H1 (cell line): ENCODE measurements around the gene SLC6A8.

Experiments
- BCL11A ChIP-seq, 2 experiments: IDR thresholded peaks; one replicate each; pipeline ENCODE4 v1.6.1; 2011; ENCODE audit warnings: low read depth in 2 of 2, low read length in 2 of 2, mild to moderate bottlenecking in 2 of 2
- EP300 ChIP-seq, 2 experiments: IDR thresholded peaks; 1 replicate in 1 of 2; 2 replicates in 1 of 2; pipeline ENCODE4 v1.6.1; 2011 to 2012; ENCODE audit warnings: low read depth in 2 of 2, low read length in 2 of 2, mild to moderate bottlenecking in 2 of 2, borderline replicate concordance in 1 of 2, inconsistent platforms in 1 of 2, moderate library complexity in 1 of 2
- GABPA ChIP-seq: IDR thresholded peaks from 2 replicates; pipeline ENCODE4 v1.6.1; 2011; ENCODE audit warnings: mild to moderate bottlenecking, low read length, moderate library complexity, borderline replicate concordance; ENCODE audit not compliant: insufficient read depth
- JUN ChIP-seq: IDR thresholded peaks from 2 replicates; pipeline ENCODE4 v1.6.1; 2011; ENCODE audit warnings: low read depth, mild to moderate bottlenecking, improper control_type of control experiment, low read length
- POLR2AphosphoS5 ChIP-seq: IDR thresholded peaks from 2 replicates; pipeline ENCODE4 v1.6.1; 2011; ENCODE audit warnings: low read depth, low read length
- SAP30 ChIP-seq: fragments of 300-600 bp; sonication (generic); IDR thresholded peaks from 2 replicates; pipeline ENCODE4 v1.7.1; 2012; ENCODE audit warnings: low read length, moderate library complexity, mild to moderate bottlenecking, inconsistent platforms; ENCODE audit not compliant: insufficient read depth, insufficient replicate concordance

DNA sequence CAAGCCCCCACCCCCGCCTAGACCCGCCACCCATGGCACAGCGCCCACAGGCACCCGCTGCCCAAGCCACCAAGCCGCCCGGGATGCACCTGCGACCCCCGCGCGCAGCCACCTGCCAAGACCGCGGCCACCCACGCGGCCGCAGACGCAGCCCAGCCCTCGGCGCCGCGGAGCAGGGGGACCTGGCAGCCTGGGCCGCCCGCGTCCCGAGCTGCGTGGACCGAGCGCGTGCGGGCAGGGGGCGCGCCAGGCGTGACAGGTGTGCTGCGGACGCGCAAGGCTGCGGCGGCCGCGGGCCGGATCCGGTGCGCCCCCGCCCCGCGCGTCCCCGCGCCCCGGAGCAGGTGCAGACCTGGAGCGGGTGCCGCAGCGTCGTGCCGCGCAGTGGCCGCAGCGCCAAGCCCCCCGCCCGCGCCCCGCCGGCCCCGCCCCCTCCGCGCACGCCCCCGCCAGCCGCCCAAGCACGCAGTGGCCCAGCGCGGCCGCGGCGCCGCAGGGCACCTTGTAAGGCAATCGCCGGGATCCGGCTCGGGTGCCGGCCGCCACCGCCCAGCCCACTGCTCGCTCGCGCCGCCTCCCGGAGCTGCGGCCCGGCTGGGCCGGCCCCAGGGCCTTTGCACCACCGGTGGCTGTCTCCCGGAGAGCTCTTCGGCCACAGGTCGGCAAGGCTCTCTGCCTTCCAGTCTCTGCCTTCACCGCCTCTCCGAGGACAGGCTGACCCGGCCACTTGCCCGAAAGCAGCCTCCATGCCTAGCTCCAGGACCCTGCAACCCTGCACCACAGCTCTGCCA lies 14.1 kb upstream of the SLC6A8 start, which contains the start of gene PNCK:
- TF ChIP-seq JUN (no peak), BCL11A (IDR thresholded peaks at IDR 0.05; ENCODE audit: low read depth in 2 of 2, low read length in 2 of 2) (no peak), GABPA (no peak), SAP30 (no peak), EP300 (IDR thresholded peaks at IDR 0.05; ENCODE audit: borderline replicate concordance in 1 of 2, low read depth in 2 of 2, low read length in 2 of 2) (no peak), POLR2AphosphoS5 (no peak)
